CD4-positive, CD25-positive, alpha-beta regulatory T cell (primary cell): ENCODE measurements around the gene STARD3. TPM values are rescaled to one million over a fixed set of nuclear protein-coding genes. Genes with fewer than 3 reads are reported as not detected.

Experiments
- ATAC-seq, 2 donors: fragments of 150-1000 bp; cut with Tn5 transposase; one replicate each; pipeline ENCODE4 v1.10.0; 2021; ENCODE audit warnings: low read depth in 2 of 2, moderate number of reproducible peaks in 2 of 2, moderate library complexity in 1 of 2
- DNase-seq, 3 donors: peaks; one replicate each; pipeline versions ENCODE4 v3.0.0 to v3.0.0-alpha.2; 2012 to 2022; ENCODE audit warnings: mixed read lengths in 1 of 3
- H3K27ac ChIP-seq: one replicate; pipeline ENCODE4 v1.7.0; 2013; ENCODE audit warnings: mild to moderate bottlenecking, low read length; ENCODE audit not compliant: insufficient read depth, poor library complexity, severe bottlenecking
- H3K27me3 ChIP-seq: one replicate; pipeline ENCODE4 v1.7.0; 2013; ENCODE audit warnings: low read length; ENCODE audit not compliant: control insufficient read depth, insufficient read depth
- H3K36me3 ChIP-seq: one replicate; pipeline ENCODE4 v1.7.0; 2013; ENCODE audit warnings: mild to moderate bottlenecking, low read length, moderate library complexity; ENCODE audit not compliant: control insufficient read depth, insufficient read depth
- H3K4me1 ChIP-seq: 2 replicates; pipeline ENCODE4 v1.7.0; 2013; ENCODE audit warnings: mild to moderate bottlenecking, low read length; ENCODE audit not compliant: insufficient read depth, control insufficient read depth, poor library complexity, severe bottlenecking
- H3K4me3 ChIP-seq: one replicate; pipeline ENCODE4 v1.7.0; 2013; ENCODE audit warnings: low read depth, mild to moderate bottlenecking, low read length, moderate library complexity
- H3K9me3 ChIP-seq, 2 experiments: 1 replicate in 1 of 2; 2 replicates in 1 of 2; pipeline ENCODE4 v1.7.0; 2013; ENCODE audit warnings: low read length in 2 of 2, mild to moderate bottlenecking in 1 of 2, moderate library complexity in 1 of 2; ENCODE audit not compliant: control insufficient read depth in 2 of 2
- H3K27ac Mint-ChIP-seq, 3 donors: one replicate each; pipeline ENCODE4 v1.8.0; 2020 to 2022; ENCODE audit warnings: mild to moderate bottlenecking in 3 of 3, mixed read lengths in 3 of 3, moderate library complexity in 2 of 3
- H3K27me3 Mint-ChIP-seq: one replicate; pipeline ENCODE4 v1.8.0; 2022; ENCODE audit warnings: mild to moderate bottlenecking, mixed read lengths
- H3K36me3 Mint-ChIP-seq: one replicate; pipeline ENCODE4 v1.8.0; 2020; ENCODE audit warnings: mixed read lengths
- H3K4me1 Mint-ChIP-seq, 4 donors: one replicate each; pipeline ENCODE4 v1.8.0; 2020 to 2022; ENCODE audit warnings: mixed read lengths in 4 of 4, mild to moderate bottlenecking in 1 of 4
- H3K4me3 Mint-ChIP-seq, 4 donors: one replicate each; pipeline ENCODE4 v1.8.0; 2020 to 2022; ENCODE audit warnings: mild to moderate bottlenecking in 4 of 4, mixed read lengths in 4 of 4, moderate library complexity in 3 of 4
- H3K9me3 Mint-ChIP-seq, 7 donors: one replicate each; pipeline ENCODE4 v1.8.0; 2020 to 2022; ENCODE audit warnings: mixed read lengths in 7 of 7, mild to moderate bottlenecking in 3 of 7, moderate library complexity in 2 of 7
- polyA plus RNA-seq, 4 donors: library from polyadenylated mRNA; unstranded; fragments of 300-500 nt; fragmentation: Illumina TruSeq; gene quantifications; one replicate each; pipeline ENCODE4 v1.2.3, GENCODE V29; 2021
- total RNA-seq: library from RNA; stranded (reverse); gene quantifications from one replicate; pipeline ENCODE4 v1.2.3, GENCODE V29; 2022

The STARD3 gene
- total and polyA plus RNA-seq, 5 donors from 2014 or later: 45.4 to 95.9 (median 46.7) TPM

DNA sequence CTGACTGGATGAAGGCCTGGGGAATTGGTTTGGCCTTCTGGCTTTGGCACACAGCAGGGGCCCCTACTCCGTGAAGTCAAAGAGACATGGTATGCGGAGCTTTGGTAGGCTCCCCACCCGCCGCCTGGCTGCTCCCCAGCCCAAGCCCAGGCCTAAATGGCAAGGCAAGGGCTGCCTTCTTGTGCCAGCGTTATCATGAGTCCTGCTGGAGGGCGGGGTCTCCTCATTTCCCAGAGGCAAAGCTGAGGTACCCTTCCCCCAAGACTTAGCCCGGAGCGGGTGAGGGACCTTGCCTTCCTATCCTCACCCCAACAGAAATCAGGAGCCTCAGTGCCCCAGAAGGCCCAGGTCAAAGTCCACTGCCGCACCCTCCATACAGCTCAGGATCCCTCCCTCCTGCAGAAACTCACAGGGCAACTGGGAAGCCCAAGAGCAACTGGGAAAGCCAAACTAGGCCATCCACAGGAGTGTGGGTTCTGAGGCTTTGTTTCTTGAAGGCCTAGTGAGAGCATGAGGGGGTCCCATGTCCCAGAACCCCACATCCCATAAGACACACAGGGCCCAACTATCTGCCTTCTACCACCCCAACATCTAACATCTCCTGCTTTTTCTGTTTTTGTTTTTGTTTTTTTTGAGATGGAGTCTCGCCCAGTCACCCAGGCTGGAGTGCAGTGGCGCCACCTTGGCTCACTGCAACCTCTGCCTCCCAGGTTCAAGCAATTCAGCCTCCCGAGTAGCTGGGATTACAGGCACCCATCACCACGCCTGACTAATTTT lies 41.6 kb downstream of the STARD3 start:
- no peaks in the 10 kb centered on the region for H3K9me3 Mint-ChIP-seq
- DNase-seq (no peak), ATAC-seq (no peak)
- H3K36me3 Mint-ChIP-seq: peaks cover 23% of the 10 kb centered on the region
- Histone ChIP-seq H3K27me3 (no peaks in the 10 kb centered on the region), H3K4me1 (peaks cover 43% of the 10 kb centered on the region), H3K9me3 (no peaks in the 10 kb centered on the region), H3K4me3 (no peak overlapping the region), H3K27ac (no peak overlapping the region), H3K36me3 (peaks cover 6% of the 10 kb centered on the region)
- peak overlapping the region in 1 of 4 donors; percentile 36 for H3K4me3 Mint-ChIP-seq
- H3K4me1 Mint-ChIP-seq: peaks cover 17 to 64% (median 29%) of the 10 kb centered on the region in 4 donors
- H3K27me3 Mint-ChIP-seq: no peaks in the 10 kb centered on the region
- H3K27ac Mint-ChIP-seq: peak overlapping the region; percentile 93 to 97 (median 94)

DNA sequence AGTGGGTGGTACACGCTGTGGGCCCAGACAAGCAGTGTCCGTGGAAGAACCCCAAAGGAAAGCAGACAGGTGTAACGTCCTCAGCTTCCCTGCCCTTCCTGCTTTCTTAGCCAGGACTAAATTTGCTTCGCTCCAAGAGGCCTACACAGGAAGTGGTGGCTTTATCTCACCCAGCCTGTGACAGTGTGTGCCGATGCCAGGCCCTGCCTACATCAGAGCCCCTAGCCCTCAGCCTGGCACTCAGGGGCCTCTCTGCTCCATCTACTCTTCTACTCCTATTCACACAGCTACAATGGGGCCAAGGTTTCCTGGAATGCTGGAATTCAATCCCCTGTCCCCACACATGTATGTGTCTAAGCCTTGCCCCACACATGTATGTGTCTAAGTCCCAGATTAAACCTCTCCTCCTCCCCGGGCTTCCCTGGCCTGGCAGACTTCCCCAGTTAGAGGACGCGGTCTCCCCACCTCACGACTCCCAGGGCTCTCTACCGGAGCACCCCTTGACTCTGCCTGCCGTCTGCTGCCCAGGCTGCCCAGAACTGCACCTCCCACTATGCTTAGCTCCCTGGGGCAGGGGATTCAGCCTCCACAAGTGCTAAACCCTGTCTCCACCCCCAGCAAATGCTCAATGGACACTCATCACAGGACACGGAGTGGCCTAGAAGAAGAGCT lies 42.7 kb downstream of the STARD3 start:
- peak overlapping the region; percentile 67 for H3K27ac ChIP-seq
- DNase-seq (peak in 2 of 3 donors; percentile 48 to 83), ATAC-seq (peak; percentile 81 to 86)
- H3K9me3 ChIP-seq: no peaks in the 10 kb centered on the region
- H3K36me3 Mint-ChIP-seq: peaks cover 30% of the 10 kb centered on the region
- peaks cover 43% of the 10 kb centered on the region for H3K4me1 ChIP-seq
- peak overlapping the region; percentile 93 to 97 (median 94) for H3K27ac Mint-ChIP-seq
- H3K27me3 ChIP-seq: no peaks in the 10 kb centered on the region
- no peak overlapping the region for H3K4me3 ChIP-seq
- H3K4me3 Mint-ChIP-seq: peak overlapping the region in 3 of 4 donors; percentile 45 to 72 (median 70)
- H3K4me1 Mint-ChIP-seq: peaks cover 17 to 67% (median 29%) of the 10 kb centered on the region in 4 donors
- H3K27me3 Mint-ChIP-seq: no peaks in the 10 kb centered on the region
- no peaks in the 10 kb centered on the region for H3K9me3 Mint-ChIP-seq
- peaks cover 12% of the 10 kb centered on the region for H3K36me3 ChIP-seq

DNA sequence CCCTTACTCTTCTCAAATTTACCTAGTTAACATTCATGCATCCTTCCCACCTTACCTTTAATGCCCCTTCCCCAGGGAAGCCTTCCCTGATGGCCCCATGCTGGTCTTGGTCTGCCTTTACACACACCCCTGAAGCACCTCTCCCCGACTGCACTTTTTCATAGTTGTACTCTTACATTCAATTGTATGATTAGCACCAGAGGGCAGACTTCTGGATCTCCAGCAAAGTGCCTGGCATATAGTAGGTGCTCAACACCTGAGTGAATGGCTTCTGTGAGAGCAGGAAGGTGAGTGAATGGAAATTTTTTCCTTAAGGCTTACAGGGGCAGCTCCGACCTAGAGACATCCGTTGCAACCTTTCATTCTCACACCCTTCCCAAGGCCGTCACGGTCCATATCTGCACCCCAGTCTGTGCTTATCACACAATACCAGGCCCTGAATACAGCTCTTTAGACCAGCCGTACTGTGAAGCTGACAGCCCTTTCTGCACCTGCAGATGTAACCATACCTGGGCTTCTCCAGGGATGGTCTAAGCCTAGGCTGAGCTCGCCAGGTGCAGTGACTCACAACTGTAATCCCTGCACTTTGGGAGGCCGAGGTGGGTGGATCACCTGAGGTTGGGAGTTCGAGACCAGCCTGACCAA lies 46.5 kb downstream of the STARD3 start:
- Histone ChIP-seq H3K27me3 (no peaks in the 10 kb centered on the region), H3K4me3 (no peak overlapping the region), H3K4me1 (peaks cover 35% of the 10 kb centered on the region), H3K27ac (no peak overlapping the region), H3K36me3 (peaks cover 16% of the 10 kb centered on the region), H3K9me3 (no peaks in the 10 kb centered on the region)
- ATAC-seq (no peak), DNase-seq (no peak)
- Mint-ChIP-seq H3K27me3 (no peaks in the 10 kb centered on the region), H3K36me3 (peaks cover 36% of the 10 kb centered on the region), H3K9me3 (peaks cover 0 to 4% (median 0%) of the 10 kb centered on the region in 7 donors), H3K4me3 (peak overlapping the region in 2 of 4 donors; percentile 3 to 45), H3K27ac (peak overlapping the region in 1 of 3 donors; percentile 79), H3K4me1 (peaks cover 23 to 55% (median 37%) of the 10 kb centered on the region in 4 donors)

DNA sequence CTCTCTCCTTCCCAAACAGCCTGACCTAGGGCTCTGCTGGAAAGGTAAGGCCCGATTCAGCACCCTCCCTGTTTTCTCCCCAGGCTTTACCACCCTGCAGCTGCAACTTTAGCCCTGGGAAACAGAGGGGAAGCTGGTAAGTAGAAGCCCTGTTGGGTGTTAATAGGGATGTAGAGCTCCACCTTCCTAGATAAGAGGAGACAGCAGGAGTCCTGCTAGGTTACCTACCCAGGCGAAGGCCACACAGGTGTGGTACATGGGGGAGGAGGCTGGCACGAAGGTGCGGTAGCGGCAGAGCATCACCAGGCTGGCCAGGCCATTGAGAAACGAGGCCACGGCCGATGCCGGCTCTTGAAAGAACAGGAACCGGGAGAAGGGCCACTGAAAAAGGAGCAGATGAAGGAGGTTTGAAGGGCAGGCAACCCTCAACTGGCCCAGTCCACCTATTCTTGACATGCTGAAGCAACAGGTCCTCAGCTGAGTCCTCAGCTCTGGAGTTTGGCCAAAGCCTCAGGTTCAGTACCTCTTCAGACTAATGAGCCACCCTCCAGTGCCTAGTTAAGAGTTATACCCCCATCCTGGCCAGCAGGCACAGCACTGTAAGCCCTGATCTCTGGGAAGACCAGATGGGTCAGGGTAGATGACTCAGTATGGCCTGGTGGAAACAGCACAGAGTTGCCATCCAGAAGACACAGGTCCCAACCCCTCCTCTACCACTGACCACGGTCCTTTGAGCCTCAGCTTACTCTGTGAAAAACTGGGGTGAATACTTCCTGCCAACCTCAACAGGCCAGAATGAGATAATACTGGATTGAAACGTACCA lies 47.6 kb downstream of the STARD3 start:
- no peaks in the 10 kb centered on the region for H3K27me3 Mint-ChIP-seq
- DNase-seq: no peak

DNA sequence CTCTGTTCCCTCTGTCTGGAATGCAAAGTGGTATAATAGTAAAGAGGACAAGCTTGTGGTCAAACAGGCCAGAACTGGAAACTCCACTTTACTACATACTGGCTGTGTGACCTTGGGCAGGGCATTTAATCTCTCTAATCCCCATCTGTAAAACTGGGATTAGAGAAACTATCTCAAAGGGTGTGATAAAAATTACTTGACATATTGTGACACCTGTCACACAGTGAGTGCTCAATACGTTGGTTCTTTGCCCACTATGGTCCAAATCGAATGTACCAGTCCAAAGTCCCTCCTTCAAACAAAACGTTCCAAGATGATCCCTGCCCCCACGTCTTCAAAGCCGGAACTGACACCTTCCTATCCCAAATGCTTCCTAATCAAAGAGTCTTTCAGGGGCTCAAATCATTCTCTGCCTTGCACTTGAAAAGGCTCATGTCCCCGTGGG lies 50.2 kb downstream of the STARD3 start:
- H3K9me3 Mint-ChIP-seq: peaks cover 0 to 4% (median 0%) of the 10 kb centered on the region in 7 donors
- H3K27me3 Mint-ChIP-seq: no peaks in the 10 kb centered on the region
- H3K4me1 ChIP-seq: peaks cover 21% of the 10 kb centered on the region
- no peaks in the 10 kb centered on the region for H3K27me3 ChIP-seq
- peaks cover 9 to 36% (median 21%) of the 10 kb centered on the region in 4 donors for H3K4me1 Mint-ChIP-seq
- no peaks in the 10 kb centered on the region for H3K9me3 ChIP-seq
- peaks cover 23% of the 10 kb centered on the region for H3K36me3 Mint-ChIP-seq
- DNase-seq (no peak), ATAC-seq (no peak)
- peak overlapping the region; percentile 23 for H3K4me3 ChIP-seq
- H3K27ac Mint-ChIP-seq: peak overlapping the region; percentile 96 to 99 (median 98)
- peaks cover 16% of the 10 kb centered on the region for H3K36me3 ChIP-seq
- H3K4me3 Mint-ChIP-seq: peak overlapping the region; percentile 97 to 99 (median 98)
- H3K27ac ChIP-seq: peak overlapping the region; percentile 86

More for the DNA sequence above, 47.6 kb downstream of the STARD3 start:
- H3K27ac Mint-ChIP-seq: peak overlapping the region in 1 of 3 donors; percentile 53
- Histone ChIP-seq H3K27ac (no peak overlapping the region), H3K36me3 (peaks cover 16% of the 10 kb centered on the region), H3K4me1 (peaks cover 32% of the 10 kb centered on the region), H3K27me3 (no peaks in the 10 kb centered on the region), H3K4me3 (no peak overlapping the region), H3K9me3 (no peaks in the 10 kb centered on the region)
- peak overlapping the region in 1 of 4 donors; percentile 71 for H3K4me3 Mint-ChIP-seq
- peaks cover 35% of the 10 kb centered on the region for H3K36me3 Mint-ChIP-seq
- peaks cover 22 to 52% (median 31%) of the 10 kb centered on the region in 4 donors for H3K4me1 Mint-ChIP-seq
- ATAC-seq: no peak
- H3K9me3 Mint-ChIP-seq: peaks cover 0 to 4% (median 0%) of the 10 kb centered on the region in 7 donors

DNA sequence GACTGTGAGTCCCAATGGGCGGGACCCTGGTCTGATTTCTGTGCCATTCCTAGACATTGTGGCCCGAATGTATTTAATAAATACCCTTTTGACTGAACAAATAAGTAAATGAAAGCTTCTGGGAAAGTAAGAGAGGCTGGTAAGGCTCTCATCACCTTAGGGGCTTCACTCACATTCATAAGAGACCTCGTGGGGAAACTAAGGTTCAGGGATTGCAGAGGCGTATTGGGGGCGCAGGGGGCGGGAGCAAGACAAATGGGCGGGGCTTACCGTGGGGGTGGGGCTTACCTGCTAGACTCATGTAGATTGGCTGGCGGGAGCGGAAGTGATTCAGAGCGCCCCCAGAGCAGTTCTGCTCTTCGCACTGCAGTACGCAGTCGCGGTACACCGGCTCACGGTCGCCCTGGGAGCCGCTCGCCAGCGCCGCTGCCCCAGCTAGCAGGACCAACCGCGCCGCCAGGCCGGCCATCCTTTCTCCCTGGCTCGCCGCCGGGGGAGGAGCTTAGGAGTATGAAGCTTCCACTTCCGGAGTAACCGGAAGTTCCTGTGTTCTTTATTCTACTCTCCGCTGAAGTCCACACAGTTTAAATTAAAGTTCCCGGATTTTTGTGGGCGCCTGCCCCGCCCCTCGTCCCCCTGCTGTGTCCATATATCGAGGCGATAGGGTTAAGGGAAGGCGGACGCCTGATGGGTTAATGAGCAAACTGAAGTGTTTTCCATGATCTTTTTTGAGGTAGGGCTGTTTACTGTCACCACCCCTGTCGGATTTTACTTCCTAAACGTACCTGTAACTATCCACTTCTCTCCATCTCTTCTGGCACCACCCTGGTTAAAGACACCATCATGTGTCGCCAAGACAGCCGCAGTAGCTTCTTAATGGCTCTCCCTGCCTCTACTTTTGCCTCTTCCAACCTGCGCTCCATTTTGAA lies 50.9 kb downstream of the STARD3 start, which contains the start of gene PGAP3:
Gene PGAP3 (minus strand): TSS at position 512 of the 929 bp plus-strand sequence. CDS start 43 bp downstream, at position 469.
- Histone ChIP-seq H3K27me3 (no peaks in the 10 kb centered on the region), H3K4me3 (peak within 1 kb of the TSS; percentile 93), H3K4me1 (peaks cover 21% of the 10 kb centered on the region), H3K36me3 (peaks cover 16% of the 10 kb centered on the region), H3K27ac (peak within 1 kb of the TSS; percentile 86), H3K9me3 (no peaks in the 10 kb centered on the region)
- Mint-ChIP-seq H3K27ac (peak within 1 kb of the TSS; percentile 96 to 99 (median 98)), H3K27me3 (no peaks in the 10 kb centered on the region), H3K4me1 (peaks cover 9 to 36% (median 21%) of the 10 kb centered on the region in 4 donors), H3K36me3 (peaks cover 19% of the 10 kb centered on the region), H3K4me3 (peak within 1 kb of the TSS; percentile 97 to 99 (median 98)), H3K9me3 (peaks cover 0 to 4% (median 0%) of the 10 kb centered on the region in 7 donors)
- DNase-seq: peak; percentile 70 to 91 (median 83)
- ATAC-seq: peak; percentile 87 to 89
